ENCODE measurements around the gene FLYWCH2. TPM values are rescaled to one million over a fixed set of nuclear protein-coding genes. Genes with fewer than 3 reads are reported as not detected.

FLYWCH2 gene
- total RNA-seq, 1 donor from 2014 or later, result 15.8 TPM

GRCh38 chr16:2897110-2897509, 14.1 kb downstream of the FLYWCH2 start:
- no peaks in the 10 kb centered on the region for H3K36me3 Mint-ChIP-seq
- Histone ChIP-seq H3K79me2 (ENCODE audit: low read depth) (no peaks in the 10 kb centered on the region), H3K4me3 (no peak overlapping the region), H3K9ac (no peak overlapping the region), H3K27ac (no peak overlapping the region), H3K4me1 (peaks cover 10% of the 10 kb centered on the region), H3K9me3 (ENCODE audit: low read depth) (no peaks in the 10 kb centered on the region), H4K20me1 (ENCODE audit: low read depth) (peaks cover 11% of the 10 kb centered on the region), H3F3A (ENCODE audit: low read depth) (peaks cover 3% of the 10 kb centered on the region), H2AFZ (replicated peaks) (no peak overlapping the region), H3K27me3 (no peaks in the 10 kb centered on the region), H3K36me3 (no peaks in the 10 kb centered on the region), H3K4me2 (no peak overlapping the region)
- TF ChIP-seq EZH2phosphoT487 (IDR thresholded peaks at IDR 0.05) (no peak), EZH2 (IDR thresholded peaks at IDR 0.05) (no peak)
- TF ChIP-seq, protein P1, sequence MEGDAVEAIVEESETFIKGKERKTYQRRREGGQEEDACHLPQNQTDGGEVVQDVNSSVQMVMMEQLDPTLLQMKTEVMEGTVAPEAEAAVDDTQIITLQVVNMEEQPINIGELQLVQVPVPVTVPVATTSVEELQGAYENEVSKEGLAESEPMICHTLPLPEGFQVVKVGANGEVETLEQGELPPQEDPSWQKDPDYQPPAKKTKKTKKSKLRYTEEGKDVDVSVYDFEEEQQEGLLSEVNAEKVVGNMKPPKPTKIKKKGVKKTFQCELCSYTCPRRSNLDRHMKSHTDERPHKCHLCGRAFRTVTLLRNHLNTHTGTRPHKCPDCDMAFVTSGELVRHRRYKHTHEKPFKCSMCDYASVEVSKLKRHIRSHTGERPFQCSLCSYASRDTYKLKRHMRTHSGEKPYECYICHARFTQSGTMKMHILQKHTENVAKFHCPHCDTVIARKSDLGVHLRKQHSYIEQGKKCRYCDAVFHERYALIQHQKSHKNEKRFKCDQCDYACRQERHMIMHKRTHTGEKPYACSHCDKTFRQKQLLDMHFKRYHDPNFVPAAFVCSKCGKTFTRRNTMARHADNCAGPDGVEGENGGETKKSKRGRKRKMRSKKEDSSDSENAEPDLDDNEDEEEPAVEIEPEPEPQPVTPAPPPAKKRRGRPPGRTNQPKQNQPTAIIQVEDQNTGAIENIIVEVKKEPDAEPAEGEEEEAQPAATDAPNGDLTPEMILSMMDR (IDR thresholded peaks at IDR 0.05), result no peak
- H3K27me3 Mint-ChIP-seq (ENCODE audit: insufficient read depth, low read depth), result no peaks in the 10 kb centered on the region
- H3K4me1 Mint-ChIP-seq, result peaks cover 7% of the 10 kb centered on the region
- DNase-seq (ENCODE audit: low spot score), result no peak
- H3K9me3 Mint-ChIP-seq, result no peaks in the 10 kb centered on the region
- H3K4me3 Mint-ChIP-seq, result no peak overlapping the region
- H3K27ac Mint-ChIP-seq, result no peak overlapping the region

DNA sequence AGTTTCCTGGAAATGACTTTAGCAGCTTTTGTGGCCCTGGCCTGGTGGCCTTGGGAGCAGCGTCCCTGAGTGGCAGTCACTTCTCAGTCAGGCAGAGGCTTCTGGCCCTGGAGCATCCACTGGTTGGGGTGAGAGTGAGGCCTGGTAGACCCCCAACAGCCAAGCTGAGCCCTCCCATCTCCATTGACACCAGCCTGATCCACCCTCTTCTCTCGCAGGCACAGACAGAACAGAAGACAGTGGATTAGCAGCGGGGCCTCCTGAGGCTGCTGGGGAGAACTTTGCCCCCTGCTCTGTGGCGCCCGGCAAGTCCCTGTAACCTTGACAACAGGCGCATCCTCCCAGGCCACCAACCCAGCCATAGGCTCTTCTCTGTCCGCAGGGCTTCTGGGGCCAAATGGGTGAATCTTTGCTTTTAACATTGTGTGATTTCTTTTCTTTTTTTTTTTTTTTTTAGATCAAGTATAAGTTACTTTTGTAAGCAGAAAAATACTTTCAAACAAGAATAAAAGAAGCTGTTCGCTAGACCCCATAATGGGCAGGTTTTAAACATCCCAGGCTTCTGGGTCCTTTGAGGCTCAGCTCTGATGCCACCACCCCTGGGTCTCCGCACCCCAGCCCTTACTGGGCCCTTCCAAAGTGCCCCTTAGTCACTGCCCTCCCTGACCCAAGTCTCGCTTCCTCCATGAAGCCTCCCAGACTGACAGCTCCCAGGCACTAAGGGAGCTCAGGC, 16.0 kb downstream of the FLYWCH2 start:
- Histone ChIP-seq H3K79me2 (ENCODE audit: low read depth) (no peaks in the 10 kb centered on the region), H3K27me3 (no peaks in the 10 kb centered on the region), H3K36me3 (no peaks in the 10 kb centered on the region), H3K9ac (no peak overlapping the region), H2AFZ (replicated peaks) (no peak overlapping the region), H3K27ac (no peak overlapping the region), H4K20me1 (ENCODE audit: low read depth) (peaks cover 11% of the 10 kb centered on the region), H3K4me2 (no peak overlapping the region), H3K9me3 (ENCODE audit: low read depth) (no peaks in the 10 kb centered on the region), H3K4me3 (no peak overlapping the region), H3F3A (ENCODE audit: low read depth) (peaks cover 13% of the 10 kb centered on the region), H3K4me1 (peaks cover 10% of the 10 kb centered on the region)
- Mint-ChIP-seq H3K36me3 (no peaks in the 10 kb centered on the region), H3K27me3 (ENCODE audit: insufficient read depth, low read depth) (no peaks in the 10 kb centered on the region), H3K9me3 (no peaks in the 10 kb centered on the region), H3K4me3 (peak overlapping the region; percentile 66), H3K27ac (peak overlapping the region; percentile 62), H3K4me1 (peaks cover 11% of the 10 kb centered on the region)
- no peak for TF ChIP-seq EZH2 (IDR thresholded peaks at IDR 0.05)
- TF ChIP-seq, protein P1 (IDR thresholded peaks at IDR 0.05), result no peak
- no peak for TF ChIP-seq EZH2phosphoT487 (IDR thresholded peaks at IDR 0.05)
- peak; percentile 52 for DNase-seq (ENCODE audit: low spot score)

GRCh38 chr16:2899564-2900072, 16.6 kb downstream of the FLYWCH2 start:
- Histone ChIP-seq H3K4me3 (no peak overlapping the region), H3K36me3 (no peaks in the 10 kb centered on the region), H3K79me2 (ENCODE audit: low read depth) (no peaks in the 10 kb centered on the region), H2AFZ (replicated peaks) (no peak overlapping the region), H3K4me2 (no peak overlapping the region), H3K9ac (no peak overlapping the region), H3F3A (ENCODE audit: low read depth) (peaks cover 14% of the 10 kb centered on the region), H3K9me3 (ENCODE audit: low read depth) (no peaks in the 10 kb centered on the region), H3K4me1 (peaks cover 10% of the 10 kb centered on the region), H3K27ac (no peak overlapping the region), H3K27me3 (no peaks in the 10 kb centered on the region), H4K20me1 (ENCODE audit: low read depth) (peaks cover 11% of the 10 kb centered on the region)
- H3K27me3 Mint-ChIP-seq (ENCODE audit: insufficient read depth, low read depth), result no peaks in the 10 kb centered on the region
- no peak for DNase-seq (ENCODE audit: low spot score)
- H3K4me1 Mint-ChIP-seq, result peaks cover 12% of the 10 kb centered on the region
- no peaks in the 10 kb centered on the region for H3K9me3 Mint-ChIP-seq
- no peak overlapping the region for H3K4me3 Mint-ChIP-seq
- no peak overlapping the region for H3K27ac Mint-ChIP-seq
- H3K36me3 Mint-ChIP-seq, result no peaks in the 10 kb centered on the region
- TF ChIP-seq, protein P1 (IDR thresholded peaks at IDR 0.05), result no peak
- no peak for TF ChIP-seq EZH2 (IDR thresholded peaks at IDR 0.05)
- no peak for TF ChIP-seq EZH2phosphoT487 (IDR thresholded peaks at IDR 0.05)
